Spleen (tissue), 7 donors: ENCODE data around the gene IL7R.

Experiments
- POLR2A ChIP-seq, 3 donors: fragments of 450-650 bp; IDR thresholded peaks; one replicate each; pipeline ENCODE4 v1.5.1; 2017; ENCODE audit warnings: antibody characterized with exemption in 3 of 3, mild to moderate bottlenecking in 1 of 3
- TF ChIP-seq, protein P1 (sequence below), 11 experiments: fragments of 200-600 bp in 7 of 11; fragments of 450-650 bp in 4 of 11; sonication (generic) in 4 of 11; IDR thresholded peaks in 8 of 11; conservative IDR thresholded peaks in 3 of 11; 1 replicate in 7 of 11; 2 replicates in 4 of 11; pipeline versions ENCODE4 v1.4.0 to v1.8.0; 2016 to 2021; ENCODE audit warnings: antibody characterized with exemption in 11 of 11, inconsistent platforms in 4 of 11, mild to moderate bottlenecking in 1 of 11
- donor health status: DM: no; HTN: no; CAD: no; lungs with moderate emphysema.
- donor health status: DM: no; HTN: no; CAD: no.
- donor health status: DM: no; HTN: no; CAD: no.

DNA sequence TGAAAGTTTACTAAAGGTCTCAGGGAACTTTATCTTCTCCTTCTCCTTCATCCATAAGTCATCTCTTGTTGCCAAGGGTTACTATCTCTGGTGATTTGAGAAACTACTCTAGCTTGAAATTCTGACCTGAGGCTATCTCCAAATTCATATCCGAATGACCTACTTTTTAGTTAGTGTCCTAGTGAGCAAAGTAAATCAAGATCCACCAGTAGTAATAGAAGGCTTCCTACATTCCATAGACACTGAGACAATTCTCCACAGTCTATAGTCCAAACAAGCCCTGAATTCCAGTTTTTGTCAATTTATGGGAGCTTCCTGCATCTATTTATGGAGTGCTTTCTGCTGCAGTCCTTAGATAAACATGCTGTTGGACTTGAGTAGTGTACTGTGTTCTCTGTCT, 5.0 kb downstream of the IL7R start:
- no peak for TF ChIP-seq POLR2A (IDR thresholded peaks at IDR 0.05)
- TF ChIP-seq, protein P1, sequence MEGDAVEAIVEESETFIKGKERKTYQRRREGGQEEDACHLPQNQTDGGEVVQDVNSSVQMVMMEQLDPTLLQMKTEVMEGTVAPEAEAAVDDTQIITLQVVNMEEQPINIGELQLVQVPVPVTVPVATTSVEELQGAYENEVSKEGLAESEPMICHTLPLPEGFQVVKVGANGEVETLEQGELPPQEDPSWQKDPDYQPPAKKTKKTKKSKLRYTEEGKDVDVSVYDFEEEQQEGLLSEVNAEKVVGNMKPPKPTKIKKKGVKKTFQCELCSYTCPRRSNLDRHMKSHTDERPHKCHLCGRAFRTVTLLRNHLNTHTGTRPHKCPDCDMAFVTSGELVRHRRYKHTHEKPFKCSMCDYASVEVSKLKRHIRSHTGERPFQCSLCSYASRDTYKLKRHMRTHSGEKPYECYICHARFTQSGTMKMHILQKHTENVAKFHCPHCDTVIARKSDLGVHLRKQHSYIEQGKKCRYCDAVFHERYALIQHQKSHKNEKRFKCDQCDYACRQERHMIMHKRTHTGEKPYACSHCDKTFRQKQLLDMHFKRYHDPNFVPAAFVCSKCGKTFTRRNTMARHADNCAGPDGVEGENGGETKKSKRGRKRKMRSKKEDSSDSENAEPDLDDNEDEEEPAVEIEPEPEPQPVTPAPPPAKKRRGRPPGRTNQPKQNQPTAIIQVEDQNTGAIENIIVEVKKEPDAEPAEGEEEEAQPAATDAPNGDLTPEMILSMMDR (IDR thresholded peaks at IDR 0.05 in 8 of 11, conservative IDR thresholded peaks at IDR 0.05 in 3 of 11): no peak
